ENCODE results near the gene MBNL2.

Gene MBNL2

DNA sequence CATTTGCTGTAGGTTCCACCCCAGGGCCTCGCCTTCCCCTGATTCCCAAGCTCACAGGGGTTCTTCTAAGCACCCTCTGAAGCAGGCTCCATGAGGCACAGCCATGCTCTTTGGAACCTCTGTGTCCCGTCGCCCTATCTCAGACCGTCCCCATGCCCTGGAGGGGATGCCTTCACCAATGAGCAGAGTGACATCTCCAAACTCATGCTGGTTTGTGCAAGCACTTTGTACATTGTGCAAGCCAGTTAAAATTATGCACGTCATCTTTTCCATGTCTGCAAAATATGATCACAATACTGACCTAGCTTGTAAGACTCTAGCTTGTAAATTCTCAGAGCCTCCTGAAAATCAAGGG lies 165.3 kb downstream of the MBNL2 start:
- no peak overlapping the region for H3K4me3 ChIP-seq (ENCODE audit: low read depth, low read length)
- TF ChIP-seq, protein P1, sequence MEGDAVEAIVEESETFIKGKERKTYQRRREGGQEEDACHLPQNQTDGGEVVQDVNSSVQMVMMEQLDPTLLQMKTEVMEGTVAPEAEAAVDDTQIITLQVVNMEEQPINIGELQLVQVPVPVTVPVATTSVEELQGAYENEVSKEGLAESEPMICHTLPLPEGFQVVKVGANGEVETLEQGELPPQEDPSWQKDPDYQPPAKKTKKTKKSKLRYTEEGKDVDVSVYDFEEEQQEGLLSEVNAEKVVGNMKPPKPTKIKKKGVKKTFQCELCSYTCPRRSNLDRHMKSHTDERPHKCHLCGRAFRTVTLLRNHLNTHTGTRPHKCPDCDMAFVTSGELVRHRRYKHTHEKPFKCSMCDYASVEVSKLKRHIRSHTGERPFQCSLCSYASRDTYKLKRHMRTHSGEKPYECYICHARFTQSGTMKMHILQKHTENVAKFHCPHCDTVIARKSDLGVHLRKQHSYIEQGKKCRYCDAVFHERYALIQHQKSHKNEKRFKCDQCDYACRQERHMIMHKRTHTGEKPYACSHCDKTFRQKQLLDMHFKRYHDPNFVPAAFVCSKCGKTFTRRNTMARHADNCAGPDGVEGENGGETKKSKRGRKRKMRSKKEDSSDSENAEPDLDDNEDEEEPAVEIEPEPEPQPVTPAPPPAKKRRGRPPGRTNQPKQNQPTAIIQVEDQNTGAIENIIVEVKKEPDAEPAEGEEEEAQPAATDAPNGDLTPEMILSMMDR (IDR thresholded peaks at IDR 0.05; ENCODE audit: low read depth, low read length) = no peak

- TF ChIP-seq, protein P1 (IDR thresholded peaks at IDR 0.05; ENCODE audit: low read depth, low read length) = no peak
- no peak overlapping the region for H3K4me3 ChIP-seq (ENCODE audit: low read depth, low read length)
Measured at GRCh38 chr13:97387890-97388289, 165.8 kb downstream of the MBNL2 start.

DNA sequence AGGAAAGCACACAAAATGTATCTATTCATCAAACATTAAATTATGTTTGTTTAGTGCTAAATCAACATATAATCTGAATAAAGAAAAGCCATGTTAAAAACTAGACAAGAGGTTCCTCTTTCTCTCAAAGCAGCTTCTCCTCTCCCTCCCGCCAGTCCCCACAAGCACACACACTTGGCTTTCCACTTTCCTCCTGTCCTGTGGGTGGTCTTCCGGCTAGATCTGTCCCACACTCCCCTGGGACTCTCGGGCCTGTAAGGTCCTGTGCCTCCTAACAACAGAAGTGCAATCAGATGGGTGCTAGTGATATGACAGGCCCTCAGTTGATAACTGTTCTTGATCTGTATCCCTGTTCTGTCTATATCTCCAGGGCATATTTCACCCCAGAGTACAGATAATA lies 166.2 kb downstream of the MBNL2 start:
- no peak overlapping the region for H3K4me3 ChIP-seq (ENCODE audit: low read depth, low read length)
- TF ChIP-seq, protein P1 (IDR thresholded peaks at IDR 0.05; ENCODE audit: low read depth, low read length) = no peak

DNA sequence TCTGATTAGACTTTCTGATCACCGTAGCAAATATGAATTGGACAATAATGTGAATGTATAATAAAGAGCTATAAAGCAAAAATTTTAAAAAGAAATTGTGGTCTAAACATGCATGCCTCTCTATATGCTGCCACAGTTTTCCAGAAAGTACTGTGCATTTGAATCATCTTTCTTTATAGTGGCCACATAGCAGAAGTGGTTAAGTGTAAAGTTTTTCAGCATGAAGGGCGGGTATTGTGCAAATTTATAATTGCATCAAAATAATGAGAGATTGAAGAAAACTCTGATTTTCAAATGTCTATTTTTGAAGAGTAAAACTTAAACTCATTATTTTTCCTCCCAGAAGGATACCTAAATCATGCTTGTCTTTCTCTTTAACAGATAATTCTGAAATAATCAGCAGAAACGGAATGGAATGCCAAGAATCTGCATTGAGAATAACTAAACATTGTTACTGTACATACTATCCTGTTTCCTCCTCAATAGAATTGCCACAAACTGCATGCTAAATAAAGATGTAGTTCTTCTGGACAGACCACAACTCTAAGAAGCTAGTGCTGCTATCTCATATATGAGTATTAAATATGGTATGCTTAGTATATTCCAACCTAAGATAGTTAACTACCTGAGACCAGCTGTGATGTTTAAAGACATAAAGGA lies 168.9 kb downstream of the MBNL2 start:
- no peak overlapping the region for H3K4me3 ChIP-seq (ENCODE audit: low read depth, low read length)
- TF ChIP-seq, protein P1 (IDR thresholded peaks at IDR 0.05; ENCODE audit: low read depth, low read length) = no peak

- TF ChIP-seq, protein P1 (IDR thresholded peaks at IDR 0.05; ENCODE audit: low read depth, low read length) = no peak
Measured at GRCh38 chr13:97392020-97392419, 169.9 kb downstream of the MBNL2 start.

DNA sequence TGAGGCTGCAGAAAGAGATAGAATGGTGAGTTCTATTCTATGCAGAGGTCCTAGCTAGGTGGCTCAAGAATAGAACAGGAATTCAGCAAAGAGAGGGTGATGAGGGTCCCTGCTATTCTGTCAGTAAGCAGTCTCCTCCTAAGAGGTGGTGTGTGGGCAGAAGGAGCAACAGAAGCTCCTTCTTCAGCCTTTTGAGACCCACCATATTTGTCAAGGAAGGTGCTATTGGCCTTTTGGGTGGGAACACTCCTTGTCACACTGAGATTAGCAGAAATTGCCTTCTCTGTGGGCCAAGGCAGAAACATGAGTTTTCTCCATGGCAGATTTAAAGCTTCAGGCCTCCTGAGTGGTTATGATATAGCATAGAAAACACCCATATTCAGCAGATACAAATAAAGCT lies 172.4 kb downstream of the MBNL2 start:
- TF ChIP-seq, protein P1 (IDR thresholded peaks at IDR 0.05; ENCODE audit: low read depth, low read length) = no peak
- no peak overlapping the region for H3K4me3 ChIP-seq (ENCODE audit: low read depth, low read length)

More at GRCh38 chr13:97392020-97392419, 169.9 kb downstream of the MBNL2 start:
- no peak overlapping the region for H3K4me3 ChIP-seq (ENCODE audit: low read depth, low read length)

GRCh38 chr13:97395447-97396136 lies 173.5 kb downstream of the MBNL2 start:
- H3K4me3 ChIP-seq (ENCODE audit: low read depth, low read length) = no peak overlapping the region
- TF ChIP-seq, protein P1 (IDR thresholded peaks at IDR 0.05; ENCODE audit: low read depth, low read length) = no peak
